Activated T-cell treated with anti-CD3 and anti-CD28 coated beads, Interleukin-2, amount 50 U/mL, for 24 hours (primary cell): ENCODE measurements around the gene RBFOX2.

Source experiments
- DNase-seq: peaks from one replicate; pipeline ENCODE4 v3.0.0-alpha.2; 2020
- H3K27ac Mint-ChIP-seq: 2 replicates; pipeline ENCODE4 v1.8.0; 2020; ENCODE audit warnings: mild to moderate bottlenecking, mixed read lengths
- H3K27me3 Mint-ChIP-seq: 2 replicates; pipeline ENCODE4 v1.8.0; 2020; ENCODE audit warnings: mixed read lengths
- H3K36me3 Mint-ChIP-seq: 2 replicates; pipeline ENCODE4 v1.8.0; 2020; ENCODE audit warnings: low read depth, mixed read lengths
- H3K4me1 Mint-ChIP-seq: 2 replicates; pipeline ENCODE4 v1.8.0; 2020; ENCODE audit warnings: low read depth, mixed read lengths
- H3K4me3 Mint-ChIP-seq: 2 replicates; pipeline ENCODE4 v1.8.0; 2020; ENCODE audit warnings: mild to moderate bottlenecking, moderate library complexity, mixed read lengths
- H3K9me3 Mint-ChIP-seq: 2 replicates; pipeline ENCODE4 v1.8.0; 2020; ENCODE audit warnings: mixed read lengths

RBFOX2 gene

DNA sequence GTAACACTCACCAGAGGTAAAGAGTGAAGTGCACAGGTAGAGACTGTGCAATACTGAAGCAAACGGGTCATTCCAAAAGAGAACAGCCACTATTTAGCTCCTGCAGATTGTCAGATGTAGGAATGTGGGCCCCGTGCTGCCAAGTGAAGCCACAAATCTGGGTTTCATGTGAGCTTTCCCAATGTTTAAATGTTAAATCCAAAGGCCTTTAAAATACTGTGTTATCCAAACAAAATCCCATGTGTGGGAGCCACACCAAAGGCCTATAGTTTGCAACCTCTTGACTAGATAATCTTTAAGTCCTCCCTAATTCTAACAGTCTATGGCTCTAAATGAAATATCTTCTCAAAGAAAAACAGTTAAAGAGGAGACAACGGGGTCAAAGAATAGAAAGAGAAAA lies 43.3 kb downstream of the RBFOX2 start:
- H3K4me1 Mint-ChIP-seq: no peaks in the 10 kb centered on the region
- H3K9me3 Mint-ChIP-seq: no peaks in the 10 kb centered on the region
- no peak overlapping the region for H3K27ac Mint-ChIP-seq
- H3K27me3 Mint-ChIP-seq: peaks cover 12% of the 10 kb centered on the region
- no peaks in the 10 kb centered on the region for H3K36me3 Mint-ChIP-seq
- no peak overlapping the region for H3K4me3 Mint-ChIP-seq
- DNase-seq: no peak

DNA sequence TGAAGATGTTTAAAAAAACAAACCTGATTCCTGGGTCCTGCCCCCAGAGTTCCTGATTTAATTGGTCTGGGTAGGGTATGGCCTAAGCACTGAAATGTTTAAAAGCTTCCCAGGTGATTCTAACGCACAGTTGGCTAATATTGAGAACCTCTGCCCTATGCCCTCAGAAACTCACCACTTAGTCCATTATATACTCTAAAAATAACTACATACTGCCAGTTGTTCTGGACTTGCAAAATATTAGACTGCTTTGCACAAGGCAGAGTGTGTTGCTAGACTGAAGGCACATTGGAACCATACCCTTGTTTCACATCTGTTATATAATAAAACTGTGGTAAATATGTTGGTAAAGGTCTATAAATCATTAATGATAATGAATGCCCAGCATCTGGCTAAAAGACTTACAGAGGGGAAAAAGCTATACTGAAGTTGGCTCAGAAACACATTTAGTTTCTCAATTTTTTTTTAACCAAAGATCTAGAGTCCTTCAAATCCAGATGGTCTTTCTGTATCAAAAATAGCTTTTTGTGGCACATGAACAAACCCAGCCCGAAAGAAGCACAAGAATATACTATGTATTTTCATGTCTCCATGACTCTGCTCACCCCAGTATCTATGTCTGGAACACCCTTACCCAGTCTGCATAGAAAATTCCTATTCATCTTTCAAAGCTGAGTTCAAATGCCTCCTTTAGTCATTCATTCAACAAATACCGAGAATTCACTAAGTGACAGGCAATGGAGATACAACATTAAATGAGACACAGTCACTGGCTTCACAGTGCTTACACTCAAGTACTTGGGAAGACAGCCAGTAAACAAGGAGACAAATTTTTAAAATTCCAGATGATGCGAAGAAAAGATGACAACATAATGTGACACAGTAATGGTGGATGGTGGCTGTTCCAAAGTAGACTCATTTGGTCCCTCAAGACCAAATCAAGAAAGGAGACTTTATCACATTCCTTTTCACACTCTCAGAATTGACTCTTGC lies 44.1 kb downstream of the RBFOX2 start:
- no peaks in the 10 kb centered on the region for H3K9me3 Mint-ChIP-seq
- no peak overlapping the region for H3K4me3 Mint-ChIP-seq
- H3K4me1 Mint-ChIP-seq: no peaks in the 10 kb centered on the region
- H3K36me3 Mint-ChIP-seq: no peaks in the 10 kb centered on the region
- no peak overlapping the region for H3K27ac Mint-ChIP-seq
- DNase-seq: no peak
- peaks cover 12% of the 10 kb centered on the region for H3K27me3 Mint-ChIP-seq

DNA sequence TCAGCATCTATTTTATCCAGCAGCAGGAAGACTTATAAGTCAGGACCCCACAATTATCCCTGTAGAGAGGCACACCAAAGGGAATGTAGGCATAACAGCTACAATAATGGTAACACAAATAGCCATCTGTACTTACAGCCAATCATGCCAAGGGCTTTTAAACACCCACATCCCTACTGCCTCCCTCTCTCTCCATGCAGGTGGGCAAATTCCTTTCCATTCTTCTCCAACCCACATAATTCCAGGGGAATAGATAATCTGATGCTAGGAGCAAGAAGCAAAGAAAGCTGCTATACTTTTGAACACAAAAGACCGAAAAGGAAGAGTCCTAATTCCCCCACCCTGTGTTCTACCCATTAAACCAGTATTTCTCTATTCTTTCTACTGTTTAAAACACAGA lies 46.7 kb downstream of the RBFOX2 start:
- no peak overlapping the region for H3K27ac Mint-ChIP-seq
- H3K9me3 Mint-ChIP-seq: no peaks in the 10 kb centered on the region
- H3K4me1 Mint-ChIP-seq: no peaks in the 10 kb centered on the region
- no peak overlapping the region for H3K4me3 Mint-ChIP-seq
- no peak for DNase-seq
- H3K27me3 Mint-ChIP-seq: peaks cover 12% of the 10 kb centered on the region
- no peaks in the 10 kb centered on the region for H3K36me3 Mint-ChIP-seq

DNA sequence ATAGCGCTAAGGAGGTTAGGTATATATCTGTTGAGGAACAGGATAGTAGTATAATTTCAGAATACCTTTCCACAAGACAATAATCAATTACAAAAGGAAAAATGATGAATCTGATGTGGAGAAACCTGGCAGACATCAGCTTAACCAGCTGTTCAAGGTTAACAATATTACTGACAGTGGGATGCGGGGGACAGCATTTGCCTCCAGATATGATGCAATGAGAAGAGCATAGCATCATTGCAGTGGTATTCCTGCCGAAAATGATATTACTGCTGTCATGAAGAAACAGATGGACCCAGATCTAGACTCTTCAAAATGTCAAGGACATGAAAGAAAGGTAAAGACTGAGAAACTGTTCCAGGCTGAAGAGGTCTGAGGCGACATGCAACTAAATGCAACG lies 49.7 kb downstream of the RBFOX2 start:
- Mint-ChIP-seq H3K27me3 (peaks cover 13% of the 10 kb centered on the region), H3K27ac (no peak overlapping the region), H3K36me3 (no peaks in the 10 kb centered on the region), H3K4me1 (no peaks in the 10 kb centered on the region), H3K4me3 (no peak overlapping the region), H3K9me3 (no peaks in the 10 kb centered on the region)
- no peak for DNase-seq

DNA sequence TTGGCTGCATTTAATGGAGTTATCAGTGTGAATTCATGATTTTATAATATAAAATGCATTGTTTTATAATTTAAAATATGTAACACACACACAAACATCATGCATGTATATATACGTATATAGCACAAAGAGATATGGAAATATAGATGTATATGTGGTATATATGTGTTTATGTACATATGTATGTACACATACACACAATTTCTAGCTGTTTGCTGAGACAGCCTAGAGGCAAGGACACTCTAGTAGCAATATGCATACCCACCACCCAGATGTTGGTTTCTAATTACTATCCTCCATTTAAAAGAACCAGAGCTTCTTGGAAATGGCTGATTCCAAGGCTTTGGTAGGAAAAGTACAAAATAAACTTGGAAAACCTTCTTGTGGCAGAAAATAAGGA lies 50.4 kb downstream of the RBFOX2 start:
- no peaks in the 10 kb centered on the region for H3K4me1 Mint-ChIP-seq
- H3K36me3 Mint-ChIP-seq: no peaks in the 10 kb centered on the region
- no peak overlapping the region for H3K4me3 Mint-ChIP-seq
- no peak overlapping the region for H3K27ac Mint-ChIP-seq
- no peak for DNase-seq
- H3K27me3 Mint-ChIP-seq: peaks cover 8% of the 10 kb centered on the region
- no peaks in the 10 kb centered on the region for H3K9me3 Mint-ChIP-seq

DNA sequence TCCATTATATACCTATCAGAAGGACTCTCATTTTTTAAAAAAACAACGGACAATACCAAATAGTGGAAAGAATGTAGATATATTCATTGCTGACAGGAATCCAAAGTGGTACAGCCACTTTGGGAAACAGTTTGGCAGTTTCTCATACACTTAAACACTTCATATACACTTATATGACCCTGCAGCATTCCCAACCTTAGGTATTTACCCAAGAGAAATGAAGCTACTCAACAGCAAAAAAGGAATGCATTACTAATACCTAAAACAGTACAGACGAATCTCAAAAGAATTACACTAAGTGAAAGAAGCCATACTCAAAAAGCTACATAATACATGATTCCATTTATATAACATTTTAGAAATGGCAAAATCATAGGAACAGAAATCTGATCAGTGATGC lies 51.5 kb downstream of the RBFOX2 start:
- Mint-ChIP-seq H3K36me3 (no peaks in the 10 kb centered on the region), H3K4me3 (no peak overlapping the region), H3K27ac (no peak overlapping the region), H3K27me3 (peaks cover 5% of the 10 kb centered on the region), H3K4me1 (no peaks in the 10 kb centered on the region), H3K9me3 (no peaks in the 10 kb centered on the region)
- no peak for DNase-seq

DNA sequence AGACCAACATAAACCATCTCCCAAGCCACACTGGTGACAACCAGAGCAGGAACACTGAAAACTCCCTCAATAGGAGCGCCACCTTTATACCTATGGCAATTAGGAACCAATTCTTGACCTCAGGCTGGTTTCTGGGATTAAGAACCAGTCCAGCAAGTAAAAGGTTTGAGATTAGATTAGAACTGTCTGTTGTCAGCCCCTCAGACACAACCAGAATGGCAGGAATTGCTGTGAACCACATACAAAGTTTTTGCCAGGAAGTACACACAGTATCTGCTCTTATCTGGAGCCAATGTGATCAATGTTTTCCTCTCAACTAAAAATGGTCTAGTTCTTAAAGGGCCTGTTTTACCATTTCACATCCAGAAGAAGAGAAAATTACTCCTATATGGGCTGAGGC lies 55.2 kb downstream of the RBFOX2 start:
- no peaks in the 10 kb centered on the region for H3K4me1 Mint-ChIP-seq
- DNase-seq: no peak
- no peak overlapping the region for H3K27ac Mint-ChIP-seq
- no peak overlapping the region for H3K4me3 Mint-ChIP-seq
- H3K9me3 Mint-ChIP-seq: no peaks in the 10 kb centered on the region
- H3K27me3 Mint-ChIP-seq: peaks cover 6% of the 10 kb centered on the region
- no peaks in the 10 kb centered on the region for H3K36me3 Mint-ChIP-seq

DNA sequence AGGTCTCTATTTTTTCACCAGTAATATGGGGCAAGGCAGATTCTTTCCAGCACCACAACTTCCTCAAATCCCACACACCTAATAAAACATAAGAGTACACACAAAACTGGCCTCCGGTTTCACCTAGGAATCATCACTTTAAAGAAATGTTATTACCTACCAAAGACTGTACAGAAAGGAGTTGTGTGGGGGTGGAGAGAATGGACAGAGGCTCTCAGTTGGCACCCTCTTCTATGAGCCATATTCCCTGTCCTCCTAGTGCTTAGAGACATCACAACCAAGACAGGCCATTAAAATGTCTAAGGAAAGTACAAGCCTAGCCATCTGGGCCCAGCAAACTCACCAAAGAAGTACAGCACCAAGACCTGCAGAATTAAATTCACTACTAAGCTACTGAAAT lies 56.1 kb downstream of the RBFOX2 start:
- H3K4me3 Mint-ChIP-seq: no peak overlapping the region
- H3K4me1 Mint-ChIP-seq: no peaks in the 10 kb centered on the region
- no peak for DNase-seq
- H3K27me3 Mint-ChIP-seq: peaks cover 6% of the 10 kb centered on the region
- H3K27ac Mint-ChIP-seq: no peak overlapping the region
- no peaks in the 10 kb centered on the region for H3K9me3 Mint-ChIP-seq
- no peaks in the 10 kb centered on the region for H3K36me3 Mint-ChIP-seq

DNA sequence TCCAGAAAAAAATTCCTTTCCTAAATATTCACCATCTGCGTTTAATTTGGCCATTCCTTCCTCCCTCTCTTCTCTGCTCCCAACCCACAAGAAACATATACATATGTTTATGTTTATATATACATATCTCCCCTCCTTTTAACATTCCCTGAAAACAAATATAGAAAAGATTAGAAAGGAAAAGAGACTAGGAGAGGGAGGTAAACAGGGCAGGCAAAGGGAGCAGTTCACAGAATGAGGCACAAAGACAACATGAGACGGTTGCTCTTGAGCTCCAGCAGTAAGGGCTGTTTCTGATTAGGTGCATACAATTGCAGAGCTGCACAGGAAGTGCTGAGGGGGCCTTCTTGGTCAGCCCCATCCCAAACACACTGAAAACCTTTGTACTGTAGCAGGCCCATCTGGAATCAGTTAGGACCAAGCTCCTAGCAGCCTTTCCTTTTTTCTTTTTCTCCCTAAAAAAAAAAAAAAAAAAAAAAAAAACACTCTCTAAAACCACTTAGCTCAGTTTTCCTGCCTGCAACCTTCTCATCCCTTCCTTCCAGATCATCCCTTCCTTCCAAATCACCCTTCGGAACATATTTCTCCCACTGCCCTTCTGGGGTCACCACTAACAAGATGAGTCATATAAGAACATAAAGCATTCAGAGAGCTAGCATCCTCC lies 57.0 kb downstream of the RBFOX2 start:
- H3K9me3 Mint-ChIP-seq: no peaks in the 10 kb centered on the region
- no peaks in the 10 kb centered on the region for H3K36me3 Mint-ChIP-seq
- peaks cover 6% of the 10 kb centered on the region for H3K27me3 Mint-ChIP-seq
- DNase-seq: no peak
- no peak overlapping the region for H3K27ac Mint-ChIP-seq
- H3K4me1 Mint-ChIP-seq: no peaks in the 10 kb centered on the region
- H3K4me3 Mint-ChIP-seq: no peak overlapping the region

DNA sequence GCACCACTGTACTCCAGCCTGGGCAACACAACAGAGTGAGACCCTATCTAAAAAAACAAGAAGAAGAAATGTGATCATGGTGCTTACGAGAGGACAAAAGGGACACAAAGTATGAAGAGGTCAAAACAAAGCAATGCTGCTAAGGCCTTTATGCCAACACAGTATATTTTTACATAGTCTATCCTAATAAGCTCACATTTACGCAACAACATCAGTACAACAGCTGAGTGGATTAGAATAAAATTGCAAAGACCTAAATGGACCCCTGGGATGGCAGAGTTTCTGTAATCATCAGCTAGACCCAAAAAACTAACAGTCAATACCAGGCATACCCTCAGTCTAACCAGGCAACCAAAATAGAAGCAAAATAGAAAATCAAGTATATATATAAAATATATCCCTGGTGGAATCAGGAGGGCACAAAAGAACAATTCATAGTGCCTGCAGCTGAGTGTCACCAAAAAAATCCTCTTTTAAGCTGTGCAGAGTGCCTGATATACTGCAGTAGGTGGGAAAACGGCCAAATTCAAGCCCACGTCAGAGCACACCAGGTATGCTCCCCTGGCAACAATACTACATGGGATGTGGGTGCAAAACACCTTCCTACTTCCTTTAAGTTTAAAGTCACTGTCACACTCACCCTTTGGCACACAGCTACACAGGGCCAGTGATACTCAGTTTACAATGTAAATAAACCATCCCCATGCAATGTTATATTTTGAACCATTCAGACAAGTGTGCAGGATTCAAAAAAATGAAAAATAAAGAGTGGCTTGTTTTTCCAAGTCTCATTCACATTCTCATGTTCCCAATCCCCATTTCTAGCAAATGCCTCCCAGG lies 57.8 kb downstream of the RBFOX2 start:
- Mint-ChIP-seq H3K4me1 (no peaks in the 10 kb centered on the region), H3K27ac (no peak overlapping the region), H3K9me3 (no peaks in the 10 kb centered on the region), H3K4me3 (no peak overlapping the region), H3K27me3 (peaks cover 6% of the 10 kb centered on the region), H3K36me3 (no peaks in the 10 kb centered on the region)
- DNase-seq: no peak

DNA sequence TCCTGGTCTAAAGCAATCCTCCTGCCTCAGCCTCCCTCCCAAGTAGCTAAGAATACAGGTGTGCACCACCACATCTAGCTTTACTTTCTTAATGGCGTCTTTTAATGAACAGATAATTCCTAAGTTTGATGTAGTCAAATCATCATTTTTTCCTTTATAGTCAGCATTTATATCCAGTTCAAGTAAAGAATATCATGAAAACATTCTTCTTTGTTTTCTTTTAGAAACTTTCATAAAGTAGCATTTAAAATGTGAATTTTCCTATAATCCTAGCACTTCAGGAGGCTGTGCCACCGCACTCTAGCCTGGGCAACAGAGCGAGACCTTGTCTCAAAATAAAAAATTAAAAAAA lies 61.6 kb downstream of the RBFOX2 start:
- no peaks in the 10 kb centered on the region for H3K4me1 Mint-ChIP-seq
- no peaks in the 10 kb centered on the region for H3K36me3 Mint-ChIP-seq
- no peak overlapping the region for H3K27ac Mint-ChIP-seq
- DNase-seq: no peak
- H3K27me3 Mint-ChIP-seq: peaks cover 4% of the 10 kb centered on the region
- no peak overlapping the region for H3K4me3 Mint-ChIP-seq
- no peaks in the 10 kb centered on the region for H3K9me3 Mint-ChIP-seq

DNA sequence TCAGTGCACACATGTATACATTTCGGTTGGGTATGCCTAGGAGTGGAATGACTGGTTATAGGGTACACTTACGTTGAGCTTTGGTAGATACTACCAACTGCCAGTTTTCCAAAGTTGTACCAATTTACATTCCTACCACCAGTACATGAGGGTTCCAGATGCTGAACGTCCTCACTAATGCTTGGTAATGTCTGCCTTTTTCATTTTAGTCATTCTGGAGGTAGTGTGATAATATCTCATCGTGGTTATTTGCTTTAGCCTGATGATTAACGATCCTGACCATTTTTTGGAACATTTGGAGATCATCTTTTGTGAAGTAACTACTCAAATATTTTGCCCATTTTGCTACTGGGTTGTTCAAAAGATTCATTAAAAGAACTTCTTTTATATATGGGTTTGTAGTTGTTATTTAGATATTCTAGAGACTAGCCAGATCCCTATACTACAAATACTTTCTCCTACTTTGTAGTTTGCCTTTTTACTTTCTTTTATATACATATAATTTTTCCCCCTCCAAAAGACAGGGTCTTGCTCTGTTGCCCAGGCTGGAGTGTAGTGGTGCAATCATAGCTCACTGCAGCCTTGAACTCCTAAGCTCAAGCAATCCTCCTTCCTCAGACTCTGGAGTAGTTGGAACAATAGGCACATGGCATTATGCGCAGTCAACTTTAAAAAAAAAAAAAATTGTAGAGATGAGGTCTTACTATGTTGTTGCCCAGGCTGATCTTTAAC lies 62.1 kb downstream of the RBFOX2 start:
- no peak for DNase-seq
- no peaks in the 10 kb centered on the region for H3K4me1 Mint-ChIP-seq
- H3K4me3 Mint-ChIP-seq: no peak overlapping the region
- no peaks in the 10 kb centered on the region for H3K36me3 Mint-ChIP-seq
- H3K27ac Mint-ChIP-seq: no peak overlapping the region
- peaks cover 8% of the 10 kb centered on the region for H3K27me3 Mint-ChIP-seq
- no peaks in the 10 kb centered on the region for H3K9me3 Mint-ChIP-seq

DNA sequence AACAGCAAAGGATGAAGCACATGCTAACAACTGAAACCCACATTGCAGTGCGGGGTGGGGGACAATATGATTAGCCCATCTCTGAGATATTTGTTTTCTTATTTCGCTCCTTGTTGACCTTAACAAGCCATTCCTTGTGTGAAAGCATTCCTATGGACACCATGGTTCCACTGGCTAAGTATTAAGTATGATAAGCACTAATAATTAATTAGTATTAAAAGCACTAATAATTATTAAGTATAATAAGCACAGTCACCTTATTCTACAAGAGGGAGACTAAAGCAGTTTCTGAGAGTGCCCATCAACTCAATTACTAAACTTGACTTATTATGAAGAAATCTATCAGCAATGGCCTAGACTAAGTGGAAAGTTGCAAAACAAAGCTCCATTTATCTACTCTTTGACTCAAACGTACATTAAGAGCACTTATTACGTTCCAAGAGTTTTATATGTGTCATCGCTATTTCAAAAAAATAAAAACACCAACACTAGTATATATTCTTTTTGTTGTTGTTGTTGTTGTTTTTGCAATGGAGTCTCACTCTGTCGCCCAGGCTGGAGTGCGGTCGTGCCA lies 65.3 kb downstream of the RBFOX2 start:
- Mint-ChIP-seq H3K4me1 (no peaks in the 10 kb centered on the region), H3K27ac (no peak overlapping the region), H3K9me3 (no peaks in the 10 kb centered on the region), H3K27me3 (peaks cover 13% of the 10 kb centered on the region), H3K4me3 (no peak overlapping the region), H3K36me3 (no peaks in the 10 kb centered on the region)
- DNase-seq: no peak
